ENCODE measurements around the gene ANGEL1. TPM values are rescaled to one million over a fixed set of nuclear protein-coding genes. Genes with fewer than 3 reads are reported as not detected.

ANGEL1 gene
- total RNA-seq, 4 donors from 2014 or later, result 11.8 to 18.8 (median 16.3) TPM

GRCh38 chr14:76780360-76780759, 32.3 kb downstream of the ANGEL1 start:
- no peak for TF ChIP-seq CTCF (IDR thresholded peaks at IDR 0.05)
- ATAC-seq (ENCODE audit: low FRiP score) (no peak), DNase-seq (ENCODE audit: low spot score) (no peak)

GRCh38 chr14:76780058-76780345, 32.7 kb downstream of the ANGEL1 start:
- ATAC-seq (ENCODE audit: low FRiP score), result no peak

GRCh38 chr14:76779221-76780057, 33.2 kb downstream of the ANGEL1 start:
- DNase-seq (ENCODE audit: low spot score) (no peak), ATAC-seq (ENCODE audit: low FRiP score) (no peak)
- TF ChIP-seq CTCF (IDR thresholded peaks at IDR 0.05), result no peak

More at GRCh38 chr14:76780058-76780345, 32.7 kb downstream of the ANGEL1 start:
- TF ChIP-seq CTCF (IDR thresholded peaks at IDR 0.05), result no peak
- no peak for DNase-seq (ENCODE audit: low spot score)

- no peak for DNase-seq (ENCODE audit: low spot score)
Observed at GRCh38 chr14:76778546-76779215, 34.0 kb downstream of the ANGEL1 start.

GRCh38 chr14:76777721-76778120, 35.0 kb downstream of the ANGEL1 start:
- no peak for ATAC-seq (ENCODE audit: low FRiP score)
- no peak for DNase-seq (ENCODE audit: low spot score)
- TF ChIP-seq CTCF (IDR thresholded peaks at IDR 0.05), result no peak

More at GRCh38 chr14:76778546-76779215, 34.0 kb downstream of the ANGEL1 start:
- no peak for TF ChIP-seq CTCF (IDR thresholded peaks at IDR 0.05)
- ATAC-seq (ENCODE audit: low FRiP score), result no peak

- no peak for TF ChIP-seq CTCF (IDR thresholded peaks at IDR 0.05)
- ATAC-seq (ENCODE audit: low FRiP score), result no peak
- no peak for DNase-seq (ENCODE audit: low spot score)
Observed at GRCh38 chr14:76776428-76777251, 36.0 kb downstream of the ANGEL1 start.

Measured in omental fat pad (tissue), 4 donors.